Natural killer cell treated with Interleukin-12 subunit alpha and Interleukin-12 subunit beta and Interleukin-15 and Interleukin-18, amount 100 ng/mL, for 72 hours (primary cell): Measurements from ENCODE around the gene CEP128. TPM values are rescaled to one million over a fixed set of nuclear protein-coding genes. Genes with fewer than 3 reads are reported as not detected.

Experiments
- ATAC-seq, 2 donors: fragments of 150-1000 bp; cut with Tn5 transposase in 1 of 2; sonication (Bioruptor Pico), chemical (Tn5 transposase) in 1 of 2; 2 replicates each; pipeline ENCODE4 v1.10.0; 2021
- DNase-seq: peaks from one replicate; pipeline ENCODE4 v3.0.0; 2022; ENCODE audit warnings: low spot score
- H3K27ac Mint-ChIP-seq, 2 donors: 1 replicate in 1 of 2; 2 replicates in 1 of 2; pipeline ENCODE4 v1.8.0; 2022; ENCODE audit warnings: mixed read lengths in 2 of 2, mild to moderate bottlenecking in 1 of 2, moderate library complexity in 1 of 2
- H3K27me3 Mint-ChIP-seq, 2 donors: 1 replicate in 1 of 2; 2 replicates in 1 of 2; pipeline ENCODE4 v1.8.0; 2022; ENCODE audit warnings: mixed read lengths in 2 of 2
- H3K36me3 Mint-ChIP-seq: one replicate; pipeline ENCODE4 v1.8.0; 2022; ENCODE audit warnings: mixed read lengths
- H3K4me1 Mint-ChIP-seq, 2 donors: 1 replicate in 1 of 2; 2 replicates in 1 of 2; pipeline ENCODE4 v1.8.0; 2022; ENCODE audit warnings: low read depth in 2 of 2, mixed read lengths in 2 of 2, mild to moderate bottlenecking in 1 of 2
- H3K4me3 Mint-ChIP-seq: one replicate; pipeline ENCODE4 v1.8.0; 2022; ENCODE audit warnings: mixed read lengths
- H3K9me3 Mint-ChIP-seq: 2 replicates; pipeline ENCODE4 v1.8.0; 2022; ENCODE audit warnings: mixed read lengths
- total RNA-seq, 2 donors: library from RNA; stranded (reverse); gene quantifications; one replicate each; pipeline ENCODE4 v1.2.3, GENCODE V29; 2022

Gene CEP128
- total RNA-seq, 2 donors from 2014 or later, result 18.1 to 42.2 TPM

DNA sequence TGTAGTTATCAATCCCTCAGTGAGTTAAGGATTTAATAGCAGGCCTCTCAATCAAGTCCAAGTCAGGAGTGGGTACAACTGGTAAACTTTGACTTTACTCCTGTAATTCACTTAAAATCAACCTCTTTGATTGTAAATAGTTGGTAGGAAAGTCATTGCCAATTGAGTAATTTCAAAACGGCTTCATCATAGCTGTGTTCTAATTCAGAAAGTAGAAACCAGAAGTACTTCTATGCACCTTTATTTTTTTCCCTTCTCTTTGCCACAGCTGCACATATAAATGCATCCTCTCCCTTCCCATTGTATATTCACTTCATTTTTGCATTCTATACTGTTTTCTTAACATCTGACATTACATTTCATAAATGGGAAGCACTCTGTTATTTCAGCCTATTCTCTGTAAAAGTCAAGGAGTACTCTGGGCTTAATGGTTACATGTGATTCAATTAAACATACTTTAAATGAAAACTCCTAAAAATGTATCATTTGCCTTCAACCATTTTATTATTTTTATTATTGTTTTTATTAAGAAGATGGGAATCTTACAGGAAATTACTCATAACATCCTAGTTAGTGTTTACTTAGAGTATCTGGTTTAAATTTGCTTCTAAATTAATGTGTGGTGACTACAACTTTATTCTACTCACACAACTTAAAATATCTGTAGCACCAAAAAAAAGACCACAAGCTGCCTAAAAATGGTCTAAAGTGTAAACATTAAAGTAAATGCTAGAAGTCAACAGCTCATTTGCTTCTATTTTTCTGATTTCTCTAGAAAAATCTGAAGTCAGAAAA, 171.2 kb downstream of the CEP128 start:
- Mint-ChIP-seq H3K4me1 (no peaks in the 10 kb centered on the region), H3K27me3 (no peaks in the 10 kb centered on the region), H3K4me3 (no peak overlapping the region), H3K36me3 (no peaks in the 10 kb centered on the region), H3K9me3 (no peaks in the 10 kb centered on the region), H3K27ac (no peak overlapping the region)
- ATAC-seq, result no peak
- no peak for DNase-seq

DNA sequence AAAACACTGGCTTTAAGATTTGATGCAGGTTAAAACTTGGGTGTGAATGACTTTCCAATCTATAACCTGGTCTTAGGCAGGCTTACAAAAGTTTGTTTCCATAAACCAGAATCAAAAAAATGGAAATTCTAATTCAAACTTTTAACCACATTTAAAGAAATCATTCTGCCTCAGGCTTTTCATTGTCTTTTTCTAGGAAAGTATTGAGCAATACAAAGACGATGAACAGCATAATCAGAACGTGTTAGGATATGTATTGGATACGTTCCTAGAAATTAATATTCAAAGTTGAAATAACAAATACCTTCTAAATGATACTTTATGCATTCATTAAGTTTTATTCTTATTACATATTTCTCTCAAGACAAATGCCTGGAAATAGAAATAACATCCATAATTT, 172.9 kb downstream of the CEP128 start:
- Mint-ChIP-seq H3K27me3 (no peaks in the 10 kb centered on the region), H3K4me3 (no peak overlapping the region), H3K36me3 (no peaks in the 10 kb centered on the region), H3K27ac (no peak overlapping the region), H3K4me1 (no peaks in the 10 kb centered on the region), H3K9me3 (no peaks in the 10 kb centered on the region)
- ATAC-seq, result no peak
- DNase-seq, result no peak

DNA sequence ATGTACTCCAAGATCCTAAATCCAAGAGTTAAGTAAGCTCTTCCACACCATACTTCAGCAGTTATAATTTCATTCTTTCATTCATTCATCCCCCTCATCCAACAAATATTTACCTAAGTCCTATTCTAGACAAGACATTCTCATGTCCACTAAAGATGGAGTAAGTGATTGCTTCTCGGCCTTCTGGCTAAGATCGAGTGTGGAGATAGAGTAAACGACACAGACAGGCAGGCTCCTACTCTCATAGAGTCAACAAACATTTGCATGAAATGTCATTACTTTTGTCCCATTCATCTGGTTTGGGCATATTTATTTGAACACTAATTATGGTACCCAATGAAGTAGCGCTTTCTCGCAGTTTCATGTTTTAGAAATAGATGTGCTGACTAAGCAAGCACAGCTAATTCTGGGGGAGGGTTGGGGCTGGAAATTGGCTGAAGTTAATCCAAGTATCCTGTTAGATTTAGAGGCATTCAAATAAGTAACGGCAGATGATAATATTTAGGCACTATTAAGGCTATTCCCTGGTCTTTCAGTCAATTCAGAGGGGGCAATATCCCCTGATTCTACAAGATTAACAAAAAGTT, 176.5 kb downstream of the CEP128 start:
- Mint-ChIP-seq H3K27me3 (no peaks in the 10 kb centered on the region), H3K36me3 (no peaks in the 10 kb centered on the region), H3K4me3 (no peak overlapping the region), H3K4me1 (no peaks in the 10 kb centered on the region), H3K9me3 (no peaks in the 10 kb centered on the region), H3K27ac (no peak overlapping the region)
- DNase-seq (no peak), ATAC-seq (no peak)

DNA sequence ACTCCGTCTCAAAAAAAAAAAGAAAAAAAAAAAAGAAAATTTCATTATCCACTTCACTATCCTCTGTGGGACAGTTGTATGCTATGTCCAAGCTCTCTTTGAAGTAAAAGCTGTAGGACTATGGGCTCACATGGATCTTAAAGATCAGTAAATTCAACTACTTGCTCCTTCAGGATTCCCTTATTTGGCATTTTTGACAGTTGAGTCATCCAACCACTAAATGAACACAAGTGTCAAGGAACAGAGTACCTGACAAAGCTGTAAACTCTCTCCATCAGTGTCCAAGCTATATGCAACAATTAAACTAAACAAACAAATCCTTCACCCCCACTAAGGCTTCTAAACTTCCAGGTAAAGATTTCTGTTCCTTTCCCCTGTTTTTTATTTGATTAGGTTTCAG, 177.0 kb downstream of the CEP128 start:
- DNase-seq (no peak), ATAC-seq (no peak)
- H3K36me3 Mint-ChIP-seq, result no peaks in the 10 kb centered on the region
- no peaks in the 10 kb centered on the region for H3K27me3 Mint-ChIP-seq
- no peak overlapping the region for H3K27ac Mint-ChIP-seq
- no peak overlapping the region for H3K4me3 Mint-ChIP-seq
- H3K4me1 Mint-ChIP-seq, result no peaks in the 10 kb centered on the region
- H3K9me3 Mint-ChIP-seq, result no peaks in the 10 kb centered on the region

- H3K36me3 Mint-ChIP-seq, result no peaks in the 10 kb centered on the region
- H3K27me3 Mint-ChIP-seq, result no peaks in the 10 kb centered on the region
- H3K9me3 Mint-ChIP-seq, result no peaks in the 10 kb centered on the region
- no peak for DNase-seq
- no peaks in the 10 kb centered on the region for H3K4me1 Mint-ChIP-seq
- no peak overlapping the region for H3K27ac Mint-ChIP-seq
- no peak for ATAC-seq
- H3K4me3 Mint-ChIP-seq, result no peak overlapping the region
These were observed 178.8 kb downstream of the CEP128 start for GRCh38 chr14:80762641-80763228.

- Mint-ChIP-seq H3K4me3 (no peak overlapping the region), H3K36me3 (peaks cover 6% of the 10 kb centered on the region), H3K27ac (no peak overlapping the region), H3K9me3 (no peaks in the 10 kb centered on the region), H3K27me3 (no peaks in the 10 kb centered on the region), H3K4me1 (no peaks in the 10 kb centered on the region)
- DNase-seq (no peak), ATAC-seq (no peak)
These were observed 186.8 kb downstream of the CEP128 start for GRCh38 chr14:80754696-80755095.

GRCh38 chr14:80751285-80751684, 190.3 kb downstream of the CEP128 start:
- no peak for ATAC-seq
- H3K4me3 Mint-ChIP-seq, result no peak overlapping the region
- no peaks in the 10 kb centered on the region for H3K4me1 Mint-ChIP-seq
- H3K27ac Mint-ChIP-seq, result no peak overlapping the region
- no peaks in the 10 kb centered on the region for H3K9me3 Mint-ChIP-seq
- peaks cover 2% of the 10 kb centered on the region for H3K36me3 Mint-ChIP-seq
- no peaks in the 10 kb centered on the region for H3K27me3 Mint-ChIP-seq
- DNase-seq, result no peak

DNA sequence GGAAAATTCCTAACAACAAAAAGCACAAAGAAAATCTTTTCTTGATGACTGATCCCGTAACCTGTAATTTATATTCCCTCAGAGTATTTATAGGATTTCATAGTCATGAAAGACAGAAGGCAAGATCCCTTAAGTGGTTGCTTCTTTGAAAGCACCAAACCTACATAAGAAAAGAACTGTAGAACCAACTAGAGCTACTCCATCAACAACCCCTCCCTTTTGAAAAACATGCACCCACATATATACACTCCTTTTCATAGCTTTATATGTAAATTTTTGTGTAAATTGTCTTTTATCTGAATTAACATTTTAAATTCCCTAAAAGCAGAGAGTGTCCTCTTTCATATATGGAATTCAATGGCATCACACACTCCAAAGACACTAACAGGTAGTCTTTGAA, 215.3 kb downstream of the CEP128 start:
- Mint-ChIP-seq H3K4me1 (no peaks in the 10 kb centered on the region), H3K9me3 (no peaks in the 10 kb centered on the region), H3K4me3 (no peak overlapping the region), H3K27ac (no peak overlapping the region), H3K27me3 (no peaks in the 10 kb centered on the region), H3K36me3 (no peaks in the 10 kb centered on the region)
- ATAC-seq (no peak), DNase-seq (no peak)

- no peak overlapping the region for H3K4me3 Mint-ChIP-seq
- H3K36me3 Mint-ChIP-seq, result no peaks in the 10 kb centered on the region
- no peaks in the 10 kb centered on the region for H3K9me3 Mint-ChIP-seq
- DNase-seq (no peak), ATAC-seq (no peak)
- H3K4me1 Mint-ChIP-seq, result peaks cover 7 to 16% of the 10 kb centered on the region in 2 donors
- no peak overlapping the region for H3K27ac Mint-ChIP-seq
- no peaks in the 10 kb centered on the region for H3K27me3 Mint-ChIP-seq
These were observed 222.6 kb downstream of the CEP128 start for GRCh38 chr14:80718940-80719339.

DNA sequence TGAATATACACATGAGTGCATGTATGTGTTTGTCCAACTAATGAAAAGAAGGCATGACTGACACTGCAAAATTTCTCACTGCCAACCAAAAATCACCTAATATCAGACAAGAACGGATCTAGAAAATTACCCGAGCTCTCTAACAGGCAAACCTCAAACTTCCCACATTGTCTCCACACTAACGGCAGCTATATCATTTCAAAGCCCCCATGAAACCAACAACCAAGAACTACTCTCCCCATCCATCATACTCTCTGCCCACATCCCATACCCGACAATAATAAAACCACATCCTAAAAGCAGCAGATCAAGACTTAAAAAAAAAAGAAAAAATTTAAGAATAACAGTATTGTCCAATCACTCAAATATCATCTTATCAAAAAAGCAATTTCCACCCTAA, 227.1 kb downstream of the CEP128 start:
- Mint-ChIP-seq H3K36me3 (no peaks in the 10 kb centered on the region), H3K27me3 (no peaks in the 10 kb centered on the region), H3K9me3 (no peaks in the 10 kb centered on the region), H3K4me1 (peaks cover 7 to 19% of the 10 kb centered on the region in 2 donors), H3K4me3 (peak overlapping the region; percentile 32), H3K27ac (peak overlapping the region in 1 of 2 donors; percentile 8)
- DNase-seq, result no peak
- peak in 1 of 2 donors; percentile 65 for ATAC-seq

DNA sequence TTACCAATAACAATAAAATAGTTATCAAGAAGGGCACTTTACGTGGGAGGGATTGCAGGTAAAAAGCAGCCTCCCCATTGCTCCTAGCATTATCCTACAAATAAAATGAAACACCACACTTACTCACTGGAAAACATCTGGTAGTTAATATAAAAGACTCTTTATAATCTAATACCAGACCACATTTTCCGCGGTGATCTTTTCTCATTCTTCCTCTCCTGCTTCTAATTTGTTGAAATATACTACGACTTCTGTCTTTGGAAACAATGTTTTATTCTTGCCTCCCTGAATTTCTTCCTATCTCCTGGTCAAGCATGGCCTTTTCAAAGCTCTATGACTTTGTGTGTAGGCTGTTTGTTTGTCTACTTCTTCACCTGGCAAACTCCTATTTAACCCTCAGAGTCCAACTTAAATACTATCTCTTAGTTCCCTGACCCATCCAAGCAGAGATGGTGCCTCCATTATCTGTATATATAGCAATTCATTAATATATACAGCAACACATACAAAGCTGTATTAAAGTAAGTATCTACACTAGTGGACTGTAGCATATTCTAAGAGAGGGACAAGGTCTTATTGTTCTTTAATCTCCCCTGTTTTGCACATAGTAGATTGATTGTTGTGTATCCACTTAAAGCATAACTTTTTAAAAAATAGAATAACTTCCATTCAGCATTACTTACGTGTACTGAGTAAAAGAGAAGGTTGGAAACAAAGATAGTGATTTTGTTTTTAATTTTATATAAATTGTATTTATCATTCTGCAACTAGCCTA, 228.3 kb downstream of the CEP128 start:
- Mint-ChIP-seq H3K4me3 (no peak overlapping the region), H3K36me3 (no peaks in the 10 kb centered on the region), H3K9me3 (no peaks in the 10 kb centered on the region), H3K27me3 (no peaks in the 10 kb centered on the region), H3K27ac (no peak overlapping the region), H3K4me1 (peaks cover 7 to 19% of the 10 kb centered on the region in 2 donors)
- DNase-seq, result no peak
- no peak for ATAC-seq

DNA sequence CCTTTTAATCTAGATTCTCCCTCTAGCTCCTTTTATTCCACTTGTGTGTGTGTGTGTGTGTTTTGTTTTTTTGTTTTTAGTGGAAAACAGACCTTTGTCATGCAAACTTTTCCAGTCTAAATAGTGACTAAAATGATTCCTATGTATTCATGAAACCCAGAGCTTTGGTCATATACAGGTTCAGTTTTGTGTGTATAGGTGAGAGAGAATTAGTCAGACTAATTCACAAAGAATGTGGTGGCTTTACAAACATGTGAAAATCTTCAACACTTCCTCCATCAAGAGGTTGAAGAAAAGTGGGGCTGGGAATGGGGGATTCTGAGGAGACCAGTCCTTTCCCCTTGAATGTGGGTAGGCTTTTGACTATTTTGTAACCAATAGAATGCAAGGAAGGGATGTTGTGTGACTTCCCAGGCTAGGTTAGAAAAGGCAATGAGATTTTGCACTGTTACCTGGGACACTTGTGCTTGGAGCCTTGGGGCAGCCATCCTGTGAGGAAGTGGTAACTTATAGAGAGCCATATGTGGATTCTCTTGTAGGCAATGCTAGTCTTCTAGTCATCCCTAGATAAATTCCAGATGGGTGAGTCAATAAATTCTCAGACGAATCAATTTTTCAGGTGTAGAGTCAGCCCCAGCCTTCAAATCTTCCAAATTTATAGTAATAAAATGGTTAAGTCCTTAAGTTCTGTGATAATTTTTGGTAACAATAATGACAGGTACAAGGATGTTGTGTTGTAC, 236.1 kb downstream of the CEP128 start:
- ATAC-seq (no peak), DNase-seq (no peak)
- Mint-ChIP-seq H3K36me3 (no peaks in the 10 kb centered on the region), H3K9me3 (peaks cover 6% of the 10 kb centered on the region), H3K27ac (no peak overlapping the region), H3K27me3 (no peaks in the 10 kb centered on the region), H3K4me1 (no peaks in the 10 kb centered on the region), H3K4me3 (no peak overlapping the region)

DNA sequence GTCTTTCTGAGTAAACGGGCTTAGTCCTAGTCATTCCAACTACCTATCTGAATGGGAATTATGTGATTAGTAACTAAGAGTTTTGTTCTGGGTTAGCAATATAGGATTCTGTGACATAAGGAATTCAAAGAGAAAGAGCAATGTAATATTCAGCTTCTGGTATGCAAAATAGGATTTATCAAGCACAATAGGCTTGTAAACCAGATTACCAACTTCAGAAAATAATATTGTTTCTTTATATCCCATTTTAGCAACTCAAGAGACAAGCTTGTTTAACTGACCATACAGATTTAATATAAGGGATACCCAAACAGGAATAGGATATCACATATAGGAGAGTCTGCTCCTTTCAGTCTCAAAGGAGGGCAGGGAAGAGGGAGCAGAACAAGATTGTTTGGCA, 240.9 kb downstream of the CEP128 start:
- Mint-ChIP-seq H3K27ac (no peak overlapping the region), H3K9me3 (peaks cover 3% of the 10 kb centered on the region), H3K4me1 (no peaks in the 10 kb centered on the region), H3K27me3 (no peaks in the 10 kb centered on the region), H3K4me3 (no peak overlapping the region), H3K36me3 (no peaks in the 10 kb centered on the region)
- ATAC-seq, result no peak
- DNase-seq, result no peak
